HepG2 (cell line): ENCODE data around the gene RGS19. TPM values are rescaled to one million over a fixed set of nuclear protein-coding genes. Genes with fewer than 3 reads are reported as not detected.

Source experiments
- DMAP1 ChIP-seq: IDR thresholded peaks from 2 replicates; pipeline ENCODE4 v1.6.1; 2016
- ELF4 ChIP-seq: sonication (generic); formaldehyde crosslinking; IDR thresholded peaks from 2 replicates; pipeline ENCODE4 v1.5.0; 2020; ENCODE audit warnings: missing genetic modification reagents, mild to moderate bottlenecking, moderate library complexity, borderline replicate concordance
- ERF ChIP-seq: IDR thresholded peaks from 2 replicates; pipeline ENCODE4 v1.6.1; 2018; ENCODE audit warnings: missing biosample characterization, missing genetic modification reagents
- FLYWCH1 ChIP-seq: sonication (generic); formaldehyde crosslinking; IDR thresholded peaks from 2 replicates; pipeline ENCODE4 v1.8.1; 2023; ENCODE audit warnings: mild to moderate bottlenecking, missing genetic modification reagents
- SAFB2 ChIP-seq: sonication (generic); formaldehyde crosslinking; IDR thresholded peaks from 2 replicates; pipeline ENCODE4 v1.5.1; 2020; ENCODE audit warnings: missing genetic modification reagents, low read depth, mild to moderate bottlenecking, borderline replicate concordance
- STAG1 ChIP-seq: sonication (generic); formaldehyde crosslinking; IDR thresholded peaks from 2 replicates; pipeline ENCODE4 v1.4.0; 2020; ENCODE audit warnings: missing genetic modification reagents
- TCF12 ChIP-seq, 2 experiments: fragments of 450-650 bp in 1 of 2; sonication (generic) in 1 of 2; formaldehyde crosslinking in 1 of 2; IDR thresholded peaks; 2 replicates each; pipeline versions ENCODE4 v1.6.1 to v1.8.0; 2017 to 2022; ENCODE audit warnings: antibody characterized with exemption in 1 of 2, mild to moderate bottlenecking in 1 of 2, missing genetic modification reagents in 1 of 2, moderate library complexity in 1 of 2
- TSC22D2 ChIP-seq: sonication (generic); formaldehyde crosslinking; IDR thresholded peaks from 2 replicates; pipeline ENCODE4 v1.5.1; 2020; ENCODE audit warnings: missing genetic modification reagents, mild to moderate bottlenecking, borderline replicate concordance
- ZNF251 ChIP-seq: sonication (generic); formaldehyde crosslinking; IDR thresholded peaks from 2 replicates; pipeline ENCODE4 v1.9.0; 2021; ENCODE audit warnings: mild to moderate bottlenecking, missing genetic modification reagents
- ZNF678 ChIP-seq: sonication (generic); formaldehyde crosslinking; IDR thresholded peaks from 2 replicates; pipeline ENCODE4 v1.4.0; 2020; ENCODE audit warnings: mild to moderate bottlenecking, missing genetic modification reagents
- polyA plus RNA-seq, 8 experiments: library from polyadenylated mRNA; depleted of rRNA in 3 of 8; stranded (reverse) in 7 of 8; unstranded in 1 of 8; fragments of >200 nt; fragmentation: Illumina TruSeq in 4 of 8; extraction: Trizol in 4 of 8; gene quantifications; 2 replicates each; pipeline versions ENCODE4 v1.2.1 to v1.2.3, GENCODE V29; 2011 to 2016; ENCODE audit warnings: low read depth in 4 of 8, missing spikeins in 1 of 8, mixed read lengths in 1 of 8; ENCODE audit not compliant: insufficient read depth in 1 of 8
- total RNA-seq, 5 experiments: library from RNA; depleted of rRNA; stranded (reverse); fragments of >200 nt; fragmentation: Illumina TruSeq; extraction: Trizol; gene quantifications; 2 replicates each; pipeline ENCODE4 v1.2.3, GENCODE V29; 2016; ENCODE audit warnings: low read depth in 1 of 5
- TF ChIP-seq, protein P1 (sequence below): sonication (generic); formaldehyde crosslinking; IDR thresholded peaks from 2 replicates; pipeline ENCODE4 v1.8.1; 2023; ENCODE audit warnings: mild to moderate bottlenecking, inconsistent platforms, moderate library complexity, missing genetic modification reagents, borderline replicate concordance
- TF ChIP-seq, protein P2 (sequence below): fragments of 450-650 bp; IDR thresholded peaks from 2 replicates; pipeline ENCODE4 v1.6.1; 2016
- TF ChIP-seq, protein P3 (sequence below): sonication (generic); formaldehyde crosslinking; IDR thresholded peaks from 2 replicates; pipeline ENCODE4 v1.8.0; 2022; ENCODE audit warnings: mild to moderate bottlenecking, missing genetic modification reagents
- TF ChIP-seq, protein P4 (sequence below): sonication (generic); formaldehyde crosslinking; IDR thresholded peaks from 2 replicates; pipeline ENCODE4 v1.4.0; 2020; ENCODE audit warnings: missing genetic modification reagents
- TF ChIP-seq, protein P5 (sequence below): IDR thresholded peaks from 2 replicates; pipeline ENCODE4 v1.6.1; 2012; ENCODE audit warnings: inconsistent platforms
- TF ChIP-seq, protein P6 (sequence below): sonication (generic); formaldehyde crosslinking; IDR thresholded peaks from 2 replicates; pipeline ENCODE4 v1.5.0; 2020; ENCODE audit warnings: mild to moderate bottlenecking, missing genetic modification reagents
- TF ChIP-seq, protein P7 (sequence below): sonication (generic); formaldehyde crosslinking; IDR thresholded peaks from 2 replicates; pipeline ENCODE4 v1.8.0; 2023; ENCODE audit warnings: mild to moderate bottlenecking, missing genetic modification reagents

RGS19 gene
- total and polyA plus RNA-seq, 2 of the 13 experiments (the other 11 are each of a cell fraction or from before 2014, with no cell fraction given): 10.7 to 11.9 TPM

DNA sequence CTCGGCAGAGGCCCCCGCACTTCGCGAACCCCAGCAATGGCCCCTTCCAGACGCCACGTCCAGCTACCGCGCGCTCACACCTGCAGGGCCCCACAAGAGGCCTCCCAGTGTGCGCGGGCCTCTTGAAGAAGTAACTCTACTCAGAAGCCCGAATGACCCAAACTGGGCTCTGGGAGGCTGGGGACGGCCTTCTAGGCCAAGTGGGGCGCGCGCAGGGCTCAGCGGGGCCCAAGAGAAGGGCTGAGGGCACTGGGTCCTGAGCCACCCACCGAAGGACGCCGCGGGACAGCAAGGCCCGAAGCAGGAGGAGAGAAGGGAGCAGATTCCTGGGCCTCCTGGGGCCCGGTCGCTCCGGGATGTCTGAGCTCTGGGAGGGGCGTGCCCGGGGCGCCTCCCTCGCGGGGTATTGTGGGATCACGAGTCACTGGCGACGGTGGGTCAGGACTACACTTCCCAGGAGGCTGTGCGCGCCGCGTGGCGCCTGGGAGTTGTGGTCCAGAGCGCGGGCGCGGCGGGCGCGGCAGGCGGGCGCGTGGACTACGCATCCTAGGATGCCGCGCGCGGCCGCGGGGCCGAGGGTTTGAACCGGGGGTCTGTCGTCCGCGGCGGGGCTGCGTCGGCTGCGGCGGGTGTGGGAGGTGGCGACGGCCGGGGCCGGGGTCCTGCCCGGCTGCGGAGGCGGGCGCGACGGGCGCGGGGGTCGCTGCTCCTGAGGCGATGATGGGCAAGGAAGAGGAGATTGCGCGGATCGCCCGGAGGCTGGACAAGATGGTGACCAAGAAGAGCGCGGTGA, 16.5 kb downstream of the RGS19 start, which contains the start of gene TCEA2 (continued):
- TF ChIP-seq, protein P1, sequence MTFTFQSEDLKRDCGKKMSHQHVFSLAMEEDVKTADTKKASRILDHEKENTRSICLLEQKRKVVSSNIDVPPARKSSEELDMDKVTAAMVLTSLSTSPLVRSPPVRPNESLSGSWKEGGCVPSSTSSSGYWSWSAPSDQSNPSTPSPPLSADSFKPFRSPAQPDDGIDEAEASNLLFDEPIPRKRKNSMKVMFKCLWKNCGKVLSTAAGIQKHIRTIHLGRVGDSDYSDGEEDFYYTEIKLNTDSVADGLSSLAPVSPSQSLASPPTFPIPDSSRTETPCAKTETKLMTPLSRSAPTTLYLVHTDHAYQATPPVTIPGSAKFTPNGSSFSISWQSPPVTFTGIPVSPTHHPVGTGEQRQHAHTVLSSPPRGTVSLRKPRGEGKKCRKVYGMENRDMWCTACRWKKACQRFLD (CRISPR knock-in tag): no peak
- TF ChIP-seq ZNF678 (CRISPR knock-in tag) (peak; percentile 68; the same call in 1 of the 2 replicates), TSC22D2 (CRISPR knock-in tag) (peak; percentile 91), STAG1 (CRISPR knock-in tag) (no peak; the same call in 1 of the 2 replicates), FLYWCH1 (CRISPR knock-in tag) (peak; percentile 87; the same call in 1 of the 2 replicates), SAFB2 (CRISPR knock-in tag) (peak; percentile 98), ERF (CRISPR knock-in tag) (peak; percentile 98), TCF12 (IDR thresholded peaks at IDR 0.05) (no peak), TCF12 (CRISPR knock-in tag; IDR thresholded peaks at IDR 0.05) (peak; percentile 95; the same call in 1 of the 2 replicates), ZNF251 (no peak), ELF4 (CRISPR knock-in tag) (no peak), DMAP1 (CRISPR knock-in tag) (peak; percentile 83)
- TF ChIP-seq, protein P2, sequence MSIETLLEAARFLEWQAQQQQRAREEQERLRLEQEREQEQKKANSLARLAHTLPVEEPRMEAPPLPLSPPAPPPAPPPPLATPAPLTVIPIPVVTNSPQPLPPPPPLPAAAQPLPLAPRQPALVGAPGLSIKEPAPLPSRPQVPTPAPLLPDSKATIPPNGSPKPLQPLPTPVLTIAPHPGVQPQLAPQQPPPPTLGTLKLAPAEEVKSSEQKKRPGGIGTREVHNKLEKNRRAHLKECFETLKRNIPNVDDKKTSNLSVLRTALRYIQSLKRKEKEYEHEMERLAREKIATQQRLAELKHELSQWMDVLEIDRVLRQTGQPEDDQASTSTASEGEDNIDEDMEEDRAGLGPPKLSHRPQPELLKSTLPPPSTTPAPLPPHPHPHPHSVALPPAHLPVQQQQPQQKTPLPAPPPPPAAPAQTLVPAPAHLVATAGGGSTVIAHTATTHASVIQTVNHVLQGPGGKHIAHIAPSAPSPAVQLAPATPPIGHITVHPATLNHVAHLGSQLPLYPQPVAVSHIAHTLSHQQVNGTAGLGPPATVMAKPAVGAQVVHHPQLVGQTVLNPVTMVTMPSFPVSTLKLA: peak; percentile 73
- TF ChIP-seq, protein P3, sequence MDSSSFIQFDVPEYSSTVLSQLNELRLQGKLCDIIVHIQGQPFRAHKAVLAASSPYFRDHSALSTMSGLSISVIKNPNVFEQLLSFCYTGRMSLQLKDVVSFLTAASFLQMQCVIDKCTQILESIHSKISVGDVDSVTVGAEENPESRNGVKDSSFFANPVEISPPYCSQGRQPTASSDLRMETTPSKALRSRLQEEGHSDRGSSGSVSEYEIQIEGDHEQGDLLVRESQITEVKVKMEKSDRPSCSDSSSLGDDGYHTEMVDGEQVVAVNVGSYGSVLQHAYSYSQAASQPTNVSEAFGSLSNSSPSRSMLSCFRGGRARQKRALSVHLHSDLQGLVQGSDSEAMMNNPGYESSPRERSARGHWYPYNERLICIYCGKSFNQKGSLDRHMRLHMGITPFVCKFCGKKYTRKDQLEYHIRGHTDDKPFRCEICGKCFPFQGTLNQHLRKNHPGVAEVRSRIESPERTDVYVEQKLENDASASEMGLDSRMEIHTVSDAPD (CRISPR knock-in tag): no peak
- TF ChIP-seq, protein P4, sequence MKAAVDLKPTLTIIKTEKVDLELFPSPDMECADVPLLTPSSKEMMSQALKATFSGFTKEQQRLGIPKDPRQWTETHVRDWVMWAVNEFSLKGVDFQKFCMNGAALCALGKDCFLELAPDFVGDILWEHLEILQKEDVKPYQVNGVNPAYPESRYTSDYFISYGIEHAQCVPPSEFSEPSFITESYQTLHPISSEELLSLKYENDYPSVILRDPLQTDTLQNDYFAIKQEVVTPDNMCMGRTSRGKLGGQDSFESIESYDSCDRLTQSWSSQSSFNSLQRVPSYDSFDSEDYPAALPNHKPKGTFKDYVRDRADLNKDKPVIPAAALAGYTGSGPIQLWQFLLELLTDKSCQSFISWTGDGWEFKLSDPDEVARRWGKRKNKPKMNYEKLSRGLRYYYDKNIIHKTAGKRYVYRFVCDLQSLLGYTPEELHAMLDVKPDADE (CRISPR knock-in tag): no peak
- TF ChIP-seq, protein P5, sequence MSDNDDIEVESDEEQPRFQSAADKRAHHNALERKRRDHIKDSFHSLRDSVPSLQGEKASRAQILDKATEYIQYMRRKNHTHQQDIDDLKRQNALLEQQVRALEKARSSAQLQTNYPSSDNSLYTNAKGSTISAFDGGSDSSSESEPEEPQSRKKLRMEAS: peak; percentile 89
- TF ChIP-seq, protein P6, sequence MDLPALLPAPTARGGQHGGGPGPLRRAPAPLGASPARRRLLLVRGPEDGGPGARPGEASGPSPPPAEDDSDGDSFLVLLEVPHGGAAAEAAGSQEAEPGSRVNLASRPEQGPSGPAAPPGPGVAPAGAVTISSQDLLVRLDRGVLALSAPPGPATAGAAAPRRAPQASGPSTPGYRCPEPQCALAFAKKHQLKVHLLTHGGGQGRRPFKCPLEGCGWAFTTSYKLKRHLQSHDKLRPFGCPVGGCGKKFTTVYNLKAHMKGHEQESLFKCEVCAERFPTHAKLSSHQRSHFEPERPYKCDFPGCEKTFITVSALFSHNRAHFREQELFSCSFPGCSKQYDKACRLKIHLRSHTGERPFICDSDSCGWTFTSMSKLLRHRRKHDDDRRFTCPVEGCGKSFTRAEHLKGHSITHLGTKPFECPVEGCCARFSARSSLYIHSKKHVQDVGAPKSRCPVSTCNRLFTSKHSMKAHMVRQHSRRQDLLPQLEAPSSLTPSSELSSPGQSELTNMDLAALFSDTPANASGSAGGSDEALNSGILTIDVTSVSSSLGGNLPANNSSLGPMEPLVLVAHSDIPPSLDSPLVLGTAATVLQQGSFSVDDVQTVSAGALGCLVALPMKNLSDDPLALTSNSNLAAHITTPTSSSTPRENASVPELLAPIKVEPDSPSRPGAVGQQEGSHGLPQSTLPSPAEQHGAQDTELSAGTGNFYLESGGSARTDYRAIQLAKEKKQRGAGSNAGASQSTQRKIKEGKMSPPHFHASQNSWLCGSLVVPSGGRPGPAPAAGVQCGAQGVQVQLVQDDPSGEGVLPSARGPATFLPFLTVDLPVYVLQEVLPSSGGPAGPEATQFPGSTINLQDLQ (CRISPR knock-in tag): 0 out of 2 replicates have a peak, but pooled peaks have one; percentile 88
- TF ChIP-seq, protein P7, sequence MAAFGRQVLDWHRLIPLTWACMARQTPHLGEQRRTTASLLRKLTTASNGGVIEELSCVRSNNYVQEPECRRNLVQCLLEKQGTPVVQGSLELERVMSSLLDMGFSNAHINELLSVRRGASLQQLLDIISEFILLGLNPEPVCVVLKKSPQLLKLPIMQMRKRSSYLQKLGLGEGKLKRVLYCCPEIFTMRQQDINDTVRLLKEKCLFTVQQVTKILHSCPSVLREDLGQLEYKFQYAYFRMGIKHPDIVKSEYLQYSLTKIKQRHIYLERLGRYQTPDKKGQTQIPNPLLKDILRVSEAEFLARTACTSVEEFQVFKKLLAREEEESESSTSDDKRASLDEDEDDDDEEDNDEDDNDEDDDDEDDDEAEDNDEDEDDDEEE (CRISPR knock-in tag): peak; percentile 90
